ENCODE results near the gene LRRC51.

DNA sequence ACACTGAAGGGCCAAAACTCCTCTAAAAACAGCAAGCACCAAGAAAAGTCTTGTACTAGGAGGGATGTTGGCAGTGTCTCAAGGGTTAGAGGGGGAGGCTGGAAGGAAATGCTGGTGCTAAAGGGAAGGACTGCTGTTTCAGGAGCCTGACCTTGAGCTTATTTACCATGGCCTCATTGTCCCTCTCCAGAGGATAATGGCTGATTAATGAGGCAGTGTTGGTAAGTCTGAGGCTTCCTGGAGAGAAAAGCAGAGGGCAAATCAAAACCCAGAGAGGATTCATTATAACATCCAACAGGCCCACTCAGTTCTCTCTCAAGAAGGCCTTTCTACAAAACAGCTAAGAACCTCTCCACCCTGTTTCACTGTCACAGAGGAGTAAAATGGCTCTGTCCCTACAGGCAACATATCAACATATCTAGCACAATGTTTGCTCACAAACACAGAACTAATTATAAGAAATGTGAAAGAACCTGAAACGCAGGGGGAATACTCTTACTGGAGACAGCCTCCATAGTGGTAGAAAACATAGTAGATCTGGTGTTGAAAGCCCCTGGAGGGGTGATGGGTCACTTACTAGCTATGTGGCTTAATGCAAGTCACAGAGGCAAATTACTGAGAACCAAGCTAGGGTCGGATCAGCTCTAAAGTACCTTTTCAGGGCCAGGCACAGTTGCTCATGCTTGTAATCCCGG is 31.7 kb upstream of the LRRC51 start:
- no peak for TF ChIP-seq EZH2 (IDR thresholded peaks at IDR 0.05; ENCODE audit: borderline replicate concordance, insufficient read depth, low read length, poor library complexity, severe bottlenecking)
- TF ChIP-seq, protein P1, sequence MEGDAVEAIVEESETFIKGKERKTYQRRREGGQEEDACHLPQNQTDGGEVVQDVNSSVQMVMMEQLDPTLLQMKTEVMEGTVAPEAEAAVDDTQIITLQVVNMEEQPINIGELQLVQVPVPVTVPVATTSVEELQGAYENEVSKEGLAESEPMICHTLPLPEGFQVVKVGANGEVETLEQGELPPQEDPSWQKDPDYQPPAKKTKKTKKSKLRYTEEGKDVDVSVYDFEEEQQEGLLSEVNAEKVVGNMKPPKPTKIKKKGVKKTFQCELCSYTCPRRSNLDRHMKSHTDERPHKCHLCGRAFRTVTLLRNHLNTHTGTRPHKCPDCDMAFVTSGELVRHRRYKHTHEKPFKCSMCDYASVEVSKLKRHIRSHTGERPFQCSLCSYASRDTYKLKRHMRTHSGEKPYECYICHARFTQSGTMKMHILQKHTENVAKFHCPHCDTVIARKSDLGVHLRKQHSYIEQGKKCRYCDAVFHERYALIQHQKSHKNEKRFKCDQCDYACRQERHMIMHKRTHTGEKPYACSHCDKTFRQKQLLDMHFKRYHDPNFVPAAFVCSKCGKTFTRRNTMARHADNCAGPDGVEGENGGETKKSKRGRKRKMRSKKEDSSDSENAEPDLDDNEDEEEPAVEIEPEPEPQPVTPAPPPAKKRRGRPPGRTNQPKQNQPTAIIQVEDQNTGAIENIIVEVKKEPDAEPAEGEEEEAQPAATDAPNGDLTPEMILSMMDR (IDR thresholded peaks at IDR 0.05; ENCODE audit: poor library complexity, severe bottlenecking), result no peak
- no peak for TF ChIP-seq RAD21 (conservative IDR thresholded peaks at IDR 0.05)
